Measurements from ENCODE around the gene UBASH3A. TPM values are rescaled to one million over a fixed set of nuclear protein-coding genes. Genes with fewer than 3 reads are reported as not detected.

Gene UBASH3A
- total RNA-seq, 1 donor from 2014 or later, result not detected

DNA sequence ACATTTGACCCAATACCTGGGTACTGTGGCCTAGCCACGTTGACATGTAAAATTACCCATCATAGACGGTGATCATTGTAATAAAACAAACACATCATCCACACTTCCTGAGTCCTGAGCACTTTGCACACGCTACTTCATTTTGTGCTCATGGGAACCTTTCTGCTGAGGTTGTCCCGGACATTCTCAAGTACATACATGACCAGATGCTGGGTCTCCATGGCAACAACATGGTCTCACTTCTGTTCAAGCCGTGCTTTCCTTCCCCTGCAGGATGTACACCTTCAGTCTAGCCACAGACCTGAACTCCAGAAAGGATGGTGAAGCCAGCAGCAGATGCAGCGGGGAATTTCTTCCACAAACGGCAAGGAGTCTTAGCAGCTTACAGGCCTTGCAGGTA lies 22.7 kb downstream of the UBASH3A start:
- H3K4me2 ChIP-seq, result no peak overlapping the region
- H3K4me1 ChIP-seq, result no peaks in the 10 kb centered on the region
- no peak overlapping the region for H2AFZ ChIP-seq (replicated peaks)
- H3K9me3 Mint-ChIP-seq, result no peaks in the 10 kb centered on the region
- H3K36me3 Mint-ChIP-seq, result no peaks in the 10 kb centered on the region
- no peaks in the 10 kb centered on the region for H3K9me3 ChIP-seq (ENCODE audit: low read depth)
- no peak overlapping the region for H3K9ac ChIP-seq
- no peak overlapping the region for H3K27ac Mint-ChIP-seq
- H3F3A ChIP-seq (ENCODE audit: low read depth), result no peaks in the 10 kb centered on the region
- no peak overlapping the region for H3K27ac ChIP-seq
- H3K79me2 ChIP-seq (ENCODE audit: low read depth), result no peaks in the 10 kb centered on the region
- H3K4me3 ChIP-seq, result no peak overlapping the region
- H4K20me1 ChIP-seq (ENCODE audit: low read depth), result no peaks in the 10 kb centered on the region
- peaks cover 4% of the 10 kb centered on the region for H3K27me3 Mint-ChIP-seq (ENCODE audit: insufficient read depth, low read depth)
- no peaks in the 10 kb centered on the region for H3K4me1 Mint-ChIP-seq
- DNase-seq (ENCODE audit: low spot score), result no peak
- H3K36me3 ChIP-seq, result no peaks in the 10 kb centered on the region
- H3K4me3 Mint-ChIP-seq, result no peak overlapping the region
- no peaks in the 10 kb centered on the region for H3K27me3 ChIP-seq
- TF ChIP-seq, protein P1, sequence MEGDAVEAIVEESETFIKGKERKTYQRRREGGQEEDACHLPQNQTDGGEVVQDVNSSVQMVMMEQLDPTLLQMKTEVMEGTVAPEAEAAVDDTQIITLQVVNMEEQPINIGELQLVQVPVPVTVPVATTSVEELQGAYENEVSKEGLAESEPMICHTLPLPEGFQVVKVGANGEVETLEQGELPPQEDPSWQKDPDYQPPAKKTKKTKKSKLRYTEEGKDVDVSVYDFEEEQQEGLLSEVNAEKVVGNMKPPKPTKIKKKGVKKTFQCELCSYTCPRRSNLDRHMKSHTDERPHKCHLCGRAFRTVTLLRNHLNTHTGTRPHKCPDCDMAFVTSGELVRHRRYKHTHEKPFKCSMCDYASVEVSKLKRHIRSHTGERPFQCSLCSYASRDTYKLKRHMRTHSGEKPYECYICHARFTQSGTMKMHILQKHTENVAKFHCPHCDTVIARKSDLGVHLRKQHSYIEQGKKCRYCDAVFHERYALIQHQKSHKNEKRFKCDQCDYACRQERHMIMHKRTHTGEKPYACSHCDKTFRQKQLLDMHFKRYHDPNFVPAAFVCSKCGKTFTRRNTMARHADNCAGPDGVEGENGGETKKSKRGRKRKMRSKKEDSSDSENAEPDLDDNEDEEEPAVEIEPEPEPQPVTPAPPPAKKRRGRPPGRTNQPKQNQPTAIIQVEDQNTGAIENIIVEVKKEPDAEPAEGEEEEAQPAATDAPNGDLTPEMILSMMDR (IDR thresholded peaks at IDR 0.05), result no peak
- TF ChIP-seq EZH2phosphoT487 (IDR thresholded peaks at IDR 0.05), result no peak
- TF ChIP-seq EZH2 (IDR thresholded peaks at IDR 0.05), result no peak

DNA sequence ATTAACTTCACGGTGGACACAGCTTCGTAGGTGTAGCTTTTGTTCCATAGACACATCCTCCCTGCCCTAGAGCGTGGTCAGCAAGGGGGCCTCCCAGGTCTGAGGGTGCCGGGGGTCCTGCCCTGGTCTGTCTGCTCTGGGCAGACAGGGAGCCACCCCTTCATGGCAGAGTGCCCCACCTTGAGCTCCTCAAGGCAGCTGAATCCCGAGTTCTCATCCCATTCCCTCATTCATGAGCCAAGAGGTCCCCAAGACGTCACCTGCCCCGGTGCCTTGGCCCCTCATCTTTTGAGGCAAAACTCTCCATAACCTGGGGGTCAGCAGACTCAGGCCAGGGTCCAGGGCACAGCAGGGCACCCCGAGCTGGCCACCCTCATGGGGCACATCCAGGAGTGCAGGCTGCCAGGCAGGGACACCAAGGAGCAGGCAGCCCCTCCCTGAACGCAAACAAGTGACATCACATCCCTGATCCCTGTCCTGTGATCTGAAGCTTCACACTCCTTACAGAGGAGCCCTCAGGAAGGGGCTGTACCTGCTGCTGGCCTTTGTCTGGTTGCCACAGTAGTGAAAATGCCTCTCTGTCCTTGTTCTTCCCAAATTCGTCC lies 23.3 kb downstream of the UBASH3A start:
- Mint-ChIP-seq H3K36me3 (no peaks in the 10 kb centered on the region), H3K4me1 (no peaks in the 10 kb centered on the region), H3K27ac (no peak overlapping the region), H3K9me3 (no peaks in the 10 kb centered on the region), H3K4me3 (no peak overlapping the region), H3K27me3 (ENCODE audit: insufficient read depth, low read depth) (peaks cover 4% of the 10 kb centered on the region)
- Histone ChIP-seq H3K27ac (no peak overlapping the region), H3K9me3 (ENCODE audit: low read depth) (no peaks in the 10 kb centered on the region), H2AFZ (replicated peaks) (no peak overlapping the region), H3K27me3 (no peaks in the 10 kb centered on the region), H3K4me2 (no peak overlapping the region), H3K9ac (no peak overlapping the region), H3K4me3 (no peak overlapping the region), H3K79me2 (ENCODE audit: low read depth) (no peaks in the 10 kb centered on the region), H4K20me1 (ENCODE audit: low read depth) (no peaks in the 10 kb centered on the region), H3F3A (ENCODE audit: low read depth) (no peaks in the 10 kb centered on the region), H3K36me3 (no peaks in the 10 kb centered on the region), H3K4me1 (no peaks in the 10 kb centered on the region)
- TF ChIP-seq EZH2phosphoT487 (IDR thresholded peaks at IDR 0.05) (no peak), EZH2 (IDR thresholded peaks at IDR 0.05) (no peak)
- TF ChIP-seq, protein P1 (IDR thresholded peaks at IDR 0.05), result no peak
- no peak for DNase-seq (ENCODE audit: low spot score)

DNA sequence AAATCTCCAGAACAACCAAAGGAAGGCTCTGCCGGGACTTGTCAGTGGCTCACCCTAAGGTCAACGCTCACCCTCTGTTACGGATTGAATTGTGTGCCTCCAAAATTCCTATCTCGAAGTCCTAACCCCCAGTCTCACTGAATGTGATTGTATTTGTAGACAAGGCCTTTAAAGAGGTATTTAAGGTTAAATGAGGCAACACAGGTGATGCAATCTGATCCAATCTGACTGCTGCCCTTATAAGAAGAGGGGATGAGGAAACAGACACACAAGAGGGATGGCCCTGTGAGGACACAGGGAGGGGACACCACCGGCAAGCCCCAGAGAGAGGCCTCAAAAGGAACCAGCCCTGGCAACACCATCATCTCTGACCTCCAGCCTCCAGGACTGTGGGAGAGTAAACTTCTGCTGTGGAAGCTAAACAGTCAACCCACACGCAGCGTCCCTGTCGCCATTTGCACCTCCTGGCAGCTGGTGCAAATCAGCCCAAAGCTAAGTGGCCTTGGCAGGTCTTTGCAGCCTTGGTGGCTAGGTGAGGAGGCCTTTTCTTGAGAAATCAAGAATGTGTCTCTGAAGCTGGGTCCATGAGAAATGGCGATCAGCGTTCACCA lies 24.2 kb downstream of the UBASH3A start:
- Histone ChIP-seq H3K4me2 (no peak overlapping the region), H3K4me3 (no peak overlapping the region), H3K27ac (no peak overlapping the region), H3K27me3 (no peaks in the 10 kb centered on the region), H3F3A (ENCODE audit: low read depth) (no peaks in the 10 kb centered on the region), H4K20me1 (ENCODE audit: low read depth) (no peaks in the 10 kb centered on the region), H3K79me2 (ENCODE audit: low read depth) (no peaks in the 10 kb centered on the region), H3K9me3 (ENCODE audit: low read depth) (no peaks in the 10 kb centered on the region), H3K36me3 (no peaks in the 10 kb centered on the region), H3K9ac (no peak overlapping the region), H3K4me1 (no peaks in the 10 kb centered on the region), H2AFZ (replicated peaks) (no peak overlapping the region)
- H3K36me3 Mint-ChIP-seq, result no peaks in the 10 kb centered on the region
- DNase-seq (ENCODE audit: low spot score), result no peak
- H3K27ac Mint-ChIP-seq, result no peak overlapping the region
- H3K4me3 Mint-ChIP-seq, result no peak overlapping the region
- no peaks in the 10 kb centered on the region for H3K4me1 Mint-ChIP-seq
- no peak for TF ChIP-seq EZH2 (IDR thresholded peaks at IDR 0.05)
- TF ChIP-seq EZH2phosphoT487 (IDR thresholded peaks at IDR 0.05), result no peak
- TF ChIP-seq, protein P1 (IDR thresholded peaks at IDR 0.05), result no peak
- H3K27me3 Mint-ChIP-seq (ENCODE audit: insufficient read depth, low read depth), result peaks cover 9% of the 10 kb centered on the region
- peaks cover 6% of the 10 kb centered on the region for H3K9me3 Mint-ChIP-seq
